ENCODE measurements around the gene SLC22A13. TPM values are rescaled to one million over a fixed set of nuclear protein-coding genes. Genes with fewer than 3 reads are reported as not detected.
"Not testable (repeated sequence)": the region's sequence is repeated elsewhere in the genome, so short reads cannot be mapped to it uniquely, and the experiment has no call there.

The SLC22A13 gene
- total and polyA plus RNA-seq, 2 donors (not counting 3 experiments of a cell fraction or from before 2014, with no cell fraction given) = 0.11 to 0.53 TPM

- FAIRE-seq; H3K9me3 ChIP-seq (replicated peaks; ENCODE audit: control insufficient read depth, insufficient read depth, low read length); H3K27ac ChIP-seq (ENCODE audit: insufficient read depth, low read depth, low read length); intact Hi-C loops (cut with micrococcal nuclease); H4K20me1 ChIP-seq (replicated peaks; ENCODE audit: control insufficient read depth, extremely low read depth, insufficient read depth, low read length); CTCF ChIA-PET; DNase-seq (ENCODE audit: low read depth, low spot score); BruUV-seq (replicated peaks); H2AFZ ChIP-seq (ENCODE audit: low read depth, low read length); H3K4me3 ChIP-seq (replicated peaks in 1 of 3; ENCODE audit: insufficient read depth in 1 of 3, low read depth in 1 of 3, low read length in 3 of 3); H3K9ac ChIP-seq (replicated peaks; ENCODE audit: extremely low read depth, insufficient read depth, low read length); H3K4me2 ChIP-seq (ENCODE audit: insufficient read depth, low read length); H3K4me1 ChIP-seq (ENCODE audit: control insufficient read depth, extremely low read depth, insufficient read depth, low read length); H3K27me3 ChIP-seq (ENCODE audit: control insufficient read depth in 2 of 2, insufficient read depth in 2 of 2, low read length in 2 of 2); POLR2A ChIA-PET; H3K36me3 ChIP-seq (ENCODE audit: control insufficient read depth in 2 of 2, extremely low read depth in 1 of 2, insufficient read depth in 2 of 2, low read length in 2 of 2); H3K79me2 ChIP-seq (ENCODE audit: control insufficient read depth, insufficient read depth, low read length); H3K9me1 ChIP-seq (replicated peaks; ENCODE audit: control insufficient read depth, extremely low read depth, insufficient read depth, low read length); dilution Hi-C loops (cut with MboI; ENCODE audit: extremely low pct_ligation_motif_present, low sequenced_read_pairs): not testable (repeated sequence)
These were observed 22.8 kb upstream of the SLC22A13 start for GRCh38 chr3:38242812-38243211.

- H3K9ac ChIP-seq (replicated peaks; ENCODE audit: extremely low read depth, insufficient read depth, low read length) = no peak overlapping the region
- no TSS peak for BruUV-seq (replicated peaks)
- H3K9me1 ChIP-seq (replicated peaks; ENCODE audit: control insufficient read depth, extremely low read depth, insufficient read depth, low read length) = no peaks in the 10 kb centered on the region
- H3K36me3 ChIP-seq (ENCODE audit: control insufficient read depth in 2 of 2, extremely low read depth in 1 of 2, insufficient read depth in 2 of 2, low read length in 2 of 2) = peaks cover 0 to 9% of the 10 kb centered on the region in 2 experiments
- no peaks in the 10 kb centered on the region for H3K4me1 ChIP-seq (ENCODE audit: control insufficient read depth, extremely low read depth, insufficient read depth, low read length)
- CTCF ChIA-PET = no interaction called here
- H3K4me3 ChIP-seq (replicated peaks in 1 of 3; ENCODE audit: insufficient read depth in 1 of 3, low read depth in 1 of 3, low read length in 3 of 3) = no peak overlapping the region
- no peaks in the 10 kb centered on the region for H3K79me2 ChIP-seq (ENCODE audit: control insufficient read depth, insufficient read depth, low read length)
- H4K20me1 ChIP-seq (replicated peaks; ENCODE audit: control insufficient read depth, extremely low read depth, insufficient read depth, low read length) = no peaks in the 10 kb centered on the region
- DNase-seq (ENCODE audit: low read depth, low spot score) (no peak), FAIRE-seq (no peak)
- dilution Hi-C loops (cut with MboI; ENCODE audit: extremely low pct_ligation_motif_present, low sequenced_read_pairs) (no loop called here), intact Hi-C loops (cut with micrococcal nuclease) (loop anchor here (2.0 kb wide), 1 partner anchor 109 kb away; the partner anchor contains the start of gene ACAA1)
- H3K4me2 ChIP-seq (ENCODE audit: insufficient read depth, low read length) = no peak overlapping the region
- no peak overlapping the region for H3K27ac ChIP-seq (ENCODE audit: insufficient read depth, low read depth, low read length)
- TF ChIP-seq CTCF (IDR thresholded peaks at IDR 0.05; ENCODE audit: extremely low read depth in 1 of 2, insufficient read depth in 1 of 2, low read depth in 1 of 2, low read length in 2 of 2) (no peak), MAX (IDR thresholded peaks at IDR 0.05; ENCODE audit: insufficient read depth, insufficient read length) (no peak), FOS (IDR thresholded peaks at IDR 0.05; ENCODE audit: borderline replicate concordance, insufficient read depth, low read length) (no peak)
- no peak overlapping the region for H2AFZ ChIP-seq (ENCODE audit: low read depth, low read length)
- no peaks in the 10 kb centered on the region for H3K27me3 ChIP-seq (ENCODE audit: control insufficient read depth in 2 of 2, insufficient read depth in 2 of 2, low read length in 2 of 2)
- H3K9me3 ChIP-seq (replicated peaks; ENCODE audit: control insufficient read depth, insufficient read depth, low read length) = no peaks in the 10 kb centered on the region
- POLR2A ChIA-PET = no interaction called here
These were observed 19.7 kb upstream of the SLC22A13 start for GRCh38 chr3:38245930-38246329.

Data from endothelial cell of umbilical vein (primary cell).